AG08395 (cell line): Measurements from ENCODE around the gene CHRND.
"Not testable (repeated sequence)": the region's sequence is repeated elsewhere in the genome, so short reads cannot be mapped to it uniquely, and the experiment has no call there.

Source experiments
- DNase-seq: peaks from one replicate; pipeline ENCODE4 v3.0.0; 2012; ENCODE audit warnings: mixed read lengths, low spot score

The CHRND gene

GRCh38 chr2:232525199-232525598 lies 761 bp upstream of the CHRND start:
- no peak for DNase-seq

GRCh38 chr2:232526372-232526941 lies 497 bp downstream of the CHRND start:
- DNase-seq: no peak

- no peak for DNase-seq
Observed at GRCh38 chr2:232527905-232528470, 2.0 kb downstream of the CHRND start.

GRCh38 chr2:232528746-232529460 lies 2.9 kb downstream of the CHRND start:
- peak; percentile 31 for DNase-seq

- DNase-seq: no peak
Observed at GRCh38 chr2:232529806-232530547, 4.0 kb downstream of the CHRND start.

GRCh38 chr2:232530626-232531260 lies 4.8 kb downstream of the CHRND start:
- no peak for DNase-seq

- DNase-seq: no peak
Observed at GRCh38 chr2:232532419-232532818, 6.5 kb downstream of the CHRND start.

- DNase-seq: not testable (repeated sequence)
Observed at GRCh38 chr2:232532821-232533220, 6.9 kb downstream of the CHRND start.

GRCh38 chr2:232533944-232534710 lies 8.2 kb downstream of the CHRND start:
- DNase-seq: no peak

GRCh38 chr2:232534940-232535651 lies 9.1 kb downstream of the CHRND start:
- DNase-seq: no peak

- no peak for DNase-seq
Observed at GRCh38 chr2:232535761-232536530, 10.0 kb downstream of the CHRND start.

GRCh38 chr2:232537079-232537478 lies 11.1 kb downstream of the CHRND start:
- DNase-seq: no peak

GRCh38 chr2:232537499-232537898 lies 11.5 kb downstream of the CHRND start:
- no peak for DNase-seq

GRCh38 chr2:232538671-232539070 lies 12.7 kb downstream of the CHRND start:
- no peak for DNase-seq

- DNase-seq: no peak
Observed at GRCh38 chr2:232539298-232540231, 13.6 kb downstream of the CHRND start, which contains the start of gene CHRNG. Gene CHRNG (plus strand): TSS chr2:232539692. CDS start chr2:232539748, 56 bp downstream.

GRCh38 chr2:232540441-232541041 lies 14.6 kb downstream of the CHRND start:
- no peak for DNase-seq

GRCh38 chr2:232541195-232541960 lies 15.4 kb downstream of the CHRND start:
- DNase-seq: no peak
